Keratinocyte (primary cell): Measurements from ENCODE around the gene CTU1. TPM values are rescaled to one million over a fixed set of nuclear protein-coding genes. Genes with fewer than 3 reads are reported as not detected.

Source experiments
- DNase-seq: peaks from one replicate; pipeline ENCODE4 v3.0.0-alpha.2; 2011; ENCODE audit warnings: low read depth, missing footprints, low spot score
- FAIRE-seq: peaks from 2 replicates; lab custom pipeline; 2011; peaks lifted over from hg19 to GRCh38; lab: Jason Lieb, UNC
- H2AFZ ChIP-seq: 2 replicates; pipeline ENCODE4 v1.6.0; 2012; ENCODE audit warnings: low read length, control low read depth, inconsistent platforms; ENCODE audit not compliant: control insufficient read depth
- H3K27ac ChIP-seq: 2 replicates; pipeline ENCODE4 v1.5.1; 2011; ENCODE audit warnings: low read length; ENCODE audit not compliant: control insufficient read depth, insufficient read depth
- H3K27me3 ChIP-seq: 3 replicates; pipeline ENCODE4 v1.6.0; 2011; ENCODE audit warnings: low read length; ENCODE audit not compliant: control insufficient read depth, insufficient read depth; ENCODE audit errors: extremely low read depth
- H3K36me3 ChIP-seq, 2 experiments: 2 replicates in 1 of 2; 3 replicates in 1 of 2; pipeline ENCODE4 v1.5.1; 2011; ENCODE audit warnings: low read length in 2 of 2, mild to moderate bottlenecking in 1 of 2; ENCODE audit not compliant: control insufficient read depth in 2 of 2, insufficient read depth in 2 of 2; ENCODE audit errors: extremely low read depth in 1 of 2
- H3K4me1 ChIP-seq: 3 replicates; pipeline ENCODE4 v1.5.1; 2011; ENCODE audit warnings: low read length; ENCODE audit not compliant: control insufficient read depth, insufficient read depth; ENCODE audit errors: extremely low read depth
- H3K4me2 ChIP-seq: 3 replicates; pipeline ENCODE4 v1.6.0; 2011; ENCODE audit warnings: low read depth, low read length; ENCODE audit not compliant: control insufficient read depth, insufficient read depth; ENCODE audit errors: extremely low read depth
- H3K4me3 ChIP-seq, 3 experiments: fragments of 200-600 bp in 1 of 3; sonication (generic) in 1 of 3; 2 replicates in 2 of 3; 3 replicates in 1 of 3; pipeline ENCODE4 v1.5.1; 2011 to 2016; ENCODE audit warnings: low read length in 3 of 3, mild to moderate bottlenecking in 3 of 3, control low read depth in 2 of 3, inconsistent platforms in 1 of 3, low read depth in 1 of 3, mixed read lengths in 1 of 3, mixed run types in 1 of 3, moderate library complexity in 1 of 3; ENCODE audit not compliant: control insufficient read depth in 2 of 3, insufficient read depth in 2 of 3; ENCODE audit errors: extremely low read depth in 1 of 3
- H3K79me2 ChIP-seq: 2 replicates; pipeline ENCODE4 v1.6.0; 2012; ENCODE audit warnings: low read length; ENCODE audit not compliant: control insufficient read depth, insufficient read depth
- H3K9ac ChIP-seq: 3 replicates; pipeline ENCODE4 v1.6.0; 2011; ENCODE audit warnings: low read length; ENCODE audit not compliant: control insufficient read depth, insufficient read depth; ENCODE audit errors: extremely low read depth
- H3K9me1 ChIP-seq: 3 replicates; pipeline ENCODE4 v1.6.0; 2011; ENCODE audit warnings: low read length; ENCODE audit not compliant: control insufficient read depth, insufficient read depth; ENCODE audit errors: extremely low read depth
- H3K9me3 ChIP-seq: 2 replicates; pipeline ENCODE4 v1.5.1; 2012; ENCODE audit warnings: low read depth, low read length; ENCODE audit not compliant: control insufficient read depth
- H4K20me1 ChIP-seq: 3 replicates; pipeline ENCODE4 v1.6.0; 2011; ENCODE audit warnings: low read length; ENCODE audit not compliant: control insufficient read depth, insufficient read depth; ENCODE audit errors: extremely low read depth
- CTCF ChIP-seq, 3 experiments: IDR thresholded peaks in 1 of 3; conservative IDR thresholded peaks in 1 of 3; optimal IDR thresholded peaks in 1 of 3; 2 replicates in 2 of 3; 3 replicates in 1 of 3; pipeline versions ENCODE3 to v1.5.1; 2011; ENCODE audit warnings: low read length in 3 of 3, mild to moderate bottlenecking in 3 of 3, moderate library complexity in 2 of 3, control low read depth in 1 of 3, inconsistent platforms in 1 of 3; ENCODE audit not compliant: insufficient read depth in 2 of 3; ENCODE audit errors: extremely low read depth in 1 of 3
- EZH2 ChIP-seq: IDR thresholded peaks from one replicate; pipeline ENCODE4 v1.6.1; 2012; ENCODE audit warnings: inconsistent platforms, mild to moderate bottlenecking, low read length, moderate library complexity
- dilution Hi-C: fragments of 300-500 bp; cut with MboI; formaldehyde crosslinking; loops from one replicate; pipeline ENCODE4 v1.7.0; 2020; ENCODE audit warnings: low sequenced_read_pairs; ENCODE audit not compliant: extremely low pct_ligation_motif_present
- polyA plus RNA-seq, 5 experiments: library from polyadenylated mRNA; depleted of rRNA in 3 of 5; stranded (reverse) in 3 of 5; stranded (forward) in 1 of 5; unstranded in 1 of 5; fragments of >200 nt; gene quantifications; 1 replicate in 1 of 5; 2 replicates in 3 of 5; 3 replicates in 1 of 5; pipeline versions ENCODE4 v1.2.1 to v1.2.3, GENCODE V29; 2011 to 2012; ENCODE audit warnings: missing spikeins in 2 of 5, low read depth in 1 of 5, low replicate concordance in 1 of 5

Gene CTU1
- polyA plus RNA-seq, 1 donor (not counting 4 experiments of a cell fraction or from before 2014, with no cell fraction given): 1.9 TPM

- no peak for TF ChIP-seq EZH2
- TF ChIP-seq CTCF (optimal IDR thresholded peaks at IDR 0.05 in 1 of 3, IDR thresholded peaks at IDR 0.05 in 1 of 3, conservative IDR thresholded peaks at IDR 0.05 in 1 of 3; ENCODE audit: extremely low read depth in 1 of 3, insufficient read depth in 2 of 3, low read length in 3 of 3): no peak
- Histone ChIP-seq H3K4me1 (no peaks in the 10 kb centered on the region), H3K9me3 (no peaks in the 10 kb centered on the region), H3K9me1 (no peaks in the 10 kb centered on the region), H3K36me3 (no peaks in the 10 kb centered on the region), H3K9ac (no peak overlapping the region), H2AFZ (no peak overlapping the region), H3K27me3 (no peaks in the 10 kb centered on the region), H3K4me3 (no peak overlapping the region), H4K20me1 (no peaks in the 10 kb centered on the region), H3K4me2 (no peak overlapping the region), H3K27ac (no peak overlapping the region), H3K79me2 (no peaks in the 10 kb centered on the region)
- DNase-seq (no peak), FAIRE-seq (no peak)
- dilution Hi-C loops: no loop called here
These were observed 21.9 kb downstream of the CTU1 start for GRCh38 chr19:51086153-51086850.

- DNase-seq (no peak), FAIRE-seq (no peak)
- no peak overlapping the region for H3K9ac ChIP-seq
- dilution Hi-C loops: no loop called here
- H3K27ac ChIP-seq: no peak overlapping the region
- no peaks in the 10 kb centered on the region for H4K20me1 ChIP-seq
- H2AFZ ChIP-seq: no peak overlapping the region
- no peaks in the 10 kb centered on the region for H3K27me3 ChIP-seq
- TF ChIP-seq CTCF (optimal IDR thresholded peaks at IDR 0.05 in 1 of 3, IDR thresholded peaks at IDR 0.05 in 1 of 3, conservative IDR thresholded peaks at IDR 0.05 in 1 of 3; ENCODE audit: extremely low read depth in 1 of 3, insufficient read depth in 2 of 3, low read length in 3 of 3) (no peak), EZH2 (no peak)
- no peaks in the 10 kb centered on the region for H3K79me2 ChIP-seq
- no peak overlapping the region for H3K4me2 ChIP-seq
- H3K36me3 ChIP-seq: no peaks in the 10 kb centered on the region
- H3K9me3 ChIP-seq: no peaks in the 10 kb centered on the region
- H3K9me1 ChIP-seq: no peaks in the 10 kb centered on the region
- no peak overlapping the region for H3K4me3 ChIP-seq
- peaks cover 4% of the 10 kb centered on the region for H3K4me1 ChIP-seq
These were observed 23.7 kb downstream of the CTU1 start for GRCh38 chr19:51084505-51084904.
